ENCODE data around the gene TCF23. TPM values are rescaled to one million over a fixed set of nuclear protein-coding genes. Genes with fewer than 3 reads are reported as not detected.

Gene TCF23
- not detected in 2 replicates for total RNA-seq (2014; rRNA removed)
- Bru-seq, nascent RNA: not detected
- BruChase-seq, experiment 1, labeled RNA remaining after a 6-hour chase: not detected
- not detected for BruChase-seq, experiment 2, labeled RNA remaining after a 2-hour chase
- long read RNA-seq: 0 reads

- Histone ChIP-seq H3K4me2 (ENCODE audit: low read length) (no peak within 1 kb of the TSS), H4K20me1 (ENCODE audit: low read length) (no peaks in the 10 kb centered on the region), H3K4me1 (ENCODE audit: insufficient read depth, low read length) (no peaks in the 10 kb centered on the region), H3K9me2 (replicated peaks; ENCODE audit: low read length) (no peaks in the 10 kb centered on the region), H3K9me3 (ENCODE audit: low read length) (no peaks in the 10 kb centered on the region), H3K27me3 (ENCODE audit: low read length) (peaks cover under 1% of the 10 kb centered on the region; the same call in 1 of the 2 replicates), H2AFZ (ENCODE audit: low read length) (no peak within 1 kb of the TSS), H3K36me3 (ENCODE audit: low read depth, low read length) (no peaks in the 10 kb centered on the region), H3K9ac (ENCODE audit: low read length) (no peak within 1 kb of the TSS), H3K79me2 (ENCODE audit: low read length) (no peaks in the 10 kb centered on the region), H3K4me3 (ENCODE audit: low read length) (no peak within 1 kb of the TSS), H3K27ac (ENCODE audit: low read length) (no peak within 1 kb of the TSS), H3F3A (ENCODE audit: low read length, unreplicated experiment) (no peaks in the 10 kb centered on the region)
- BruUV-seq (replicated peaks): no TSS peak
- POLR2A ChIA-PET (ENCODE audit: unreplicated experiment): no interaction called here
- CTCF ChIA-PET: no interaction called here
- TF ChIP-seq EZH2phosphoT487 (IDR thresholded peaks at IDR 0.05; ENCODE audit: borderline replicate concordance, low read length) (no peak), EZH2 (IDR thresholded peaks at IDR 0.05; ENCODE audit: low read length, unreplicated experiment) (no peak)
- TF ChIP-seq, protein P1, sequence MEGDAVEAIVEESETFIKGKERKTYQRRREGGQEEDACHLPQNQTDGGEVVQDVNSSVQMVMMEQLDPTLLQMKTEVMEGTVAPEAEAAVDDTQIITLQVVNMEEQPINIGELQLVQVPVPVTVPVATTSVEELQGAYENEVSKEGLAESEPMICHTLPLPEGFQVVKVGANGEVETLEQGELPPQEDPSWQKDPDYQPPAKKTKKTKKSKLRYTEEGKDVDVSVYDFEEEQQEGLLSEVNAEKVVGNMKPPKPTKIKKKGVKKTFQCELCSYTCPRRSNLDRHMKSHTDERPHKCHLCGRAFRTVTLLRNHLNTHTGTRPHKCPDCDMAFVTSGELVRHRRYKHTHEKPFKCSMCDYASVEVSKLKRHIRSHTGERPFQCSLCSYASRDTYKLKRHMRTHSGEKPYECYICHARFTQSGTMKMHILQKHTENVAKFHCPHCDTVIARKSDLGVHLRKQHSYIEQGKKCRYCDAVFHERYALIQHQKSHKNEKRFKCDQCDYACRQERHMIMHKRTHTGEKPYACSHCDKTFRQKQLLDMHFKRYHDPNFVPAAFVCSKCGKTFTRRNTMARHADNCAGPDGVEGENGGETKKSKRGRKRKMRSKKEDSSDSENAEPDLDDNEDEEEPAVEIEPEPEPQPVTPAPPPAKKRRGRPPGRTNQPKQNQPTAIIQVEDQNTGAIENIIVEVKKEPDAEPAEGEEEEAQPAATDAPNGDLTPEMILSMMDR (conservative IDR thresholded peaks at IDR 0.05; ENCODE audit: low read depth, low read length): no peak
- intact Hi-C loops (cut with micrococcal nuclease): no loop called here
- DNase-seq: no peak
- no peak for ATAC-seq
Observed at GRCh38 chr2:27148801-27149439, at the start of gene TCF23. TSS of gene TCF23 (plus strand) at chr2:27149004. CDS start at chr2:27149134, 130 bp downstream.

DNA sequence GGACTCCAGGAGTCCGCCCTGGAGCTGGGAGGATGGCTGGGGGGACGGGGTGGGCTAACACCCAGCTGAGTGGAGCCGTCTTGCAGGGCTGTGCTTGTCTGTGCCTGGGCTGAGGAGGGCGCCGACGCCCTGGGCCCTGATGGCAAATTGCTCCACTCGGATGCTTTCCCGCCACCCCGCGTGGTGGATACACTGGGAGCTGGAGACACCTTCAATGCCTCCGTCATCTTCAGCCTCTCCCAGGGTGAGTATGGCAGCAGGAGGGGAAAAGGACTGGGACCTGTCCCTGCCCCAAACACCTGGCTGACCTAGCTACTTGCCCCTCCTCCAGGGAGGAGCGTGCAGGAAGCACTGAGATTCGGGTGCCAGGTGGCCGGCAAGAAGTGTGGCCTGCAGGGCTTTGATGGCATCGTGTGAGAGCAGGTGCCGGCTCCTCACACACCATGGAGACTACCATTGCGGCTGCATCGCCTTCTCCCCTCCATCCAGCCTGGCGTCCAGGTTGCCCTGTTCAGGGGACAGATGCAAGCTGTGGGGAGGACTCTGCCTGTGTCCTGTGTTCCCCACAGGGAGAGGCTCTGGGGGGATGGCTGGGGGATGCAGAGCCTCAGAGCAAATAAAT lies 49.4 kb upstream of the TCF23 start:
- Histone ChIP-seq H3K4me1 (ENCODE audit: insufficient read depth, low read length) (no peaks in the 10 kb centered on the region), H3K79me2 (ENCODE audit: low read length) (no peaks in the 10 kb centered on the region), H3F3A (ENCODE audit: low read length, unreplicated experiment) (no peaks in the 10 kb centered on the region), H3K36me3 (ENCODE audit: low read depth, low read length) (no peaks in the 10 kb centered on the region), H4K20me1 (ENCODE audit: low read length) (no peaks in the 10 kb centered on the region), H3K27me3 (ENCODE audit: low read length) (no peaks in the 10 kb centered on the region), H3K4me3 (ENCODE audit: low read length) (no peak overlapping the region), H2AFZ (ENCODE audit: low read length) (no peak overlapping the region), H3K4me2 (ENCODE audit: low read length) (no peak overlapping the region), H3K27ac (ENCODE audit: low read length) (no peak overlapping the region), H3K9ac (ENCODE audit: low read length) (no peak overlapping the region), H3K9me3 (ENCODE audit: low read length) (no peaks in the 10 kb centered on the region), H3K9me2 (replicated peaks; ENCODE audit: low read length) (no peaks in the 10 kb centered on the region)
- ATAC-seq (no peak), DNase-seq (no peak)
- TF ChIP-seq EZH2 (IDR thresholded peaks at IDR 0.05; ENCODE audit: low read length, unreplicated experiment) (no peak), EZH2phosphoT487 (IDR thresholded peaks at IDR 0.05; ENCODE audit: borderline replicate concordance, low read length) (no peak)
- TF ChIP-seq, protein P1 (conservative IDR thresholded peaks at IDR 0.05; ENCODE audit: low read depth, low read length): no peak
- BruUV-seq (replicated peaks): no TSS peak
- POLR2A ChIA-PET (ENCODE audit: unreplicated experiment): interaction anchor here (0.6 kb wide), 1 partner anchor 198 kb away, joined by 6 read pairs; no protein-coding TSS in a partner anchor
- CTCF ChIA-PET: interaction anchor here (1.2 kb wide), 1 partner anchor 204 kb away, joined by 4 read pairs; no protein-coding TSS in a partner anchor
- intact Hi-C loops (cut with micrococcal nuclease): no loop called here

- no peak overlapping the region for H3K4me3 ChIP-seq (ENCODE audit: low read length)
- ATAC-seq: no peak
- H3K27me3 ChIP-seq (ENCODE audit: low read length): no peaks in the 10 kb centered on the region
- TF ChIP-seq EZH2phosphoT487 (IDR thresholded peaks at IDR 0.05; ENCODE audit: borderline replicate concordance, low read length) (no peak), EZH2 (IDR thresholded peaks at IDR 0.05; ENCODE audit: low read length, unreplicated experiment) (no peak)
- TF ChIP-seq, protein P1 (conservative IDR thresholded peaks at IDR 0.05; ENCODE audit: low read depth, low read length): no peak
- DNase-seq: no peak
- no peak overlapping the region for H3K9ac ChIP-seq (ENCODE audit: low read length)
- H3K9me3 ChIP-seq (ENCODE audit: low read length): no peaks in the 10 kb centered on the region
- H3K36me3 ChIP-seq (ENCODE audit: low read depth, low read length): no peaks in the 10 kb centered on the region
- H3K79me2 ChIP-seq (ENCODE audit: low read length): no peaks in the 10 kb centered on the region
- BruUV-seq (replicated peaks): no TSS peak
- H3K9me2 ChIP-seq (replicated peaks; ENCODE audit: low read length): no peaks in the 10 kb centered on the region
- POLR2A ChIA-PET (ENCODE audit: unreplicated experiment): no interaction called here
- H2AFZ ChIP-seq (ENCODE audit: low read length): no peak overlapping the region
- no peaks in the 10 kb centered on the region for H3K4me1 ChIP-seq (ENCODE audit: insufficient read depth, low read length)
- intact Hi-C loops (cut with micrococcal nuclease): no loop called here
- CTCF ChIA-PET: no interaction called here
- H3K4me2 ChIP-seq (ENCODE audit: low read length): no peak overlapping the region
- H3F3A ChIP-seq (ENCODE audit: low read length, unreplicated experiment): no peaks in the 10 kb centered on the region
- no peak overlapping the region for H3K27ac ChIP-seq (ENCODE audit: low read length)
- H4K20me1 ChIP-seq (ENCODE audit: low read length): no peaks in the 10 kb centered on the region
Observed at GRCh38 chr2:27100036-27100435, 48.8 kb upstream of the TCF23 start.

Measured in PC-3 (cell line).